Breast epithelium (tissue), 3 donors: Measurements from ENCODE around the gene GNPTG.

Experiments
- CTCF ChIP-seq, 3 donors: fragments of 450-650 bp; IDR thresholded peaks; one replicate each; pipeline ENCODE4 v1.5.1; 2016 to 2017; ENCODE audit warnings: antibody characterized with exemption in 3 of 3, mild to moderate bottlenecking in 3 of 3, moderate library complexity in 3 of 3
- POLR2AphosphoS5 ChIP-seq, 3 donors: sonication (generic); formaldehyde crosslinking; IDR thresholded peaks; one replicate each; pipeline ENCODE4 v1.6.1; 2017; ENCODE audit warnings: antibody characterized with exemption in 3 of 3

- TF ChIP-seq CTCF (IDR thresholded peaks at IDR 0.05) = no peak
- no peak for TF ChIP-seq POLR2AphosphoS5 (IDR thresholded peaks at IDR 0.05)
Observed at GRCh38 chr16:1347286-1347855, 4.4 kb upstream of the GNPTG start.
